HG03565 (cell line): ENCODE data around the gene ADSS2.

ENCODE experiments used
- ATAC-seq: cut with Tn5 transposase; IDR thresholded peaks from one replicate; pipeline ENCODE4 v1.9.1; 2021; ENCODE audit warnings: mild to moderate bottlenecking, moderate library complexity; ENCODE audit not compliant: unreplicated experiment

The ADSS2 gene

DNA sequence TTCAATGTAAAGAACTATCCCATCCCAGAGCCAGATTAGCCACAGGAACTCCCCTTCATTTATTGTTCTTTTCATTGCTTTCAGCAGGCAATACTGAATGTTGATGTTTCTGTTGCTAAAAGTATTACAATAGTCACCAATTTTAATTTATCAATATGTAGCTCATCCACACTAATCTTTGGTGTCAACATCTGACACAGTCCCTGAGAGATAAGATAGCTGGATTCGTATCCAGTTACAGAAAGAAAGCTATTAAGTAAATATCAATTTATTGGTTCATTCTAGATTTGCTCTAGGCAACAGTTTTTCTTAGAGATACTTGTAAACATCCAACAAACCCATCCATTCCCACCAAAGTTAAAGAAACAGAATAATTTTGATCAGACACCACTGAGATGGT, 4.7 kb downstream of the ADSS2 start:
- no peak for ATAC-seq

DNA sequence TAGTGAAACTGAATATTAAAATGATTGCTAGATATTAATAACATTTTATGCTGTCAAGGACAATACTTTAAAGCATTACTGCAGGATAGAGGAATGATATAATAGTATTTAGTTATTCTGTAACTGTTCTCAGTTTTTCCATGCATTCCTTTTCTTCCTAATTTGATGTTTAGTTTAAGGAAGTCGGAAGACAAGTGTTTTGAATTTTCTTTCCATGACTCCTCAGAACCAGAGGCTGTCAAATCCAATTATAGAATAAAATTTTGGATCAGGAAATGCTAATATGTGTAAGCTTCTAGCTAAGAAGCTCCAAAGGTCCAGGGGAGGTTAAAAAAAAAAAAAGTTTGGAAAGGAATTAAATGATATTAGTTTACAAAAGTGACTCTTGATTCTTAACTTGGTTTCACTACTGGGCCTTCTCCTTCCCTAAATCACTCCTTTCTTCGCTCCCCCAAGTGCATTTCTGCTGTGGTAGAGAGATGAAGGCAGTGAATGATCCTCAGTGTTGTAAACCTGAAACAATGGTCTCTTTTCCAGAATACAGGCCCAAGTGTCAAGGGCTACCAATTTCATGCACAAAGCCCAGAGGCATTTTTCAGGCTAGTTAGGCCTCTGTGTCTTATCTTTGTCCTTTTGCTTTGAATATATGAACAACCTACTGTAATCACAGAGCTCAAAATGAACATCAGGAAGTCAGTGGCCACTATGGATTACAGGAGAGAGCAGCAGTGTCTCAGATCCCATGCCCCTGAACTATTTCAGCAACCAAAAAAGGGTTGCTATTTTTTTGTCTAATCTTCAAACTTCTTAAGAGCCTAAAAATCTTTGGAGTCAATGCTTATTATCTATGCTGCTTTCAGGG, 6.2 kb downstream of the ADSS2 start:
- no peak for ATAC-seq

DNA sequence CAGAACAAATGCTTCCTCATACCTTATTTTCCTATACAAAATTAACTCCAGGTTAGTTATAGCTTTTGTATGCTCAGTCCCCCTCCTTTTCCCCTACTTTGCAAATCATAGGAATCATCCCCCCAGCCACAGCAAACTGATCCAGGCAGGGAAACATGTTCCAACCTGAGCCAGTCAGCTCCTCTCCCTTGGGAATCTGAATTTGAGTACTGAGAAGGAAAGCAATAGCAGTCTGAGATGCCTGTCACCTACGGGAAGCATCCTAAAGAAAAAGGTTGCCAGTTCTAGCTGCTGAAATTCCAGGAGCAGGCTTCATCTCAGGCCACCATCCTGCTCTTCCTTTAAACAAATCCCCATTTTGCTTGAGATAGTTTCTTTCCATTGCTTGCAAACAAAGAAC, 6.9 kb downstream of the ADSS2 start:
- no peak for ATAC-seq

DNA sequence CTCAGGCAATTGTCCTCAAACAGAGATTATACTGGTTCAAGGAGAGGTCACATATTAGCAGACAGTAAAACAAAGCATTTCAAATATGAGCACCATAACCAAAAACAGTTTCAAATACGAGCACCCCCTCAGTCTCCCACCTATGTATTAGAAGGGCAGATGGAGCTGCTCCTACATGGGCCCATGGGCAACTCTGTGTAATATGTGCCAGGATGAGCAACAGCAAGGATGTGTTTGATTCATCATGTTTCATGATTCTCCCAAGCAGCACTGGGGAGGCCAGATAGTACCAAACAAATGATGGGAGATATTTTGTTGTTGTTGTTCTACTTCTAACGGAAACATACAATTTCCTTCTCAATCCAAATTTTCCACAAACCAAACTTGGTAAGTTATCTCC, 8.9 kb downstream of the ADSS2 start:
- ATAC-seq = no peak

DNA sequence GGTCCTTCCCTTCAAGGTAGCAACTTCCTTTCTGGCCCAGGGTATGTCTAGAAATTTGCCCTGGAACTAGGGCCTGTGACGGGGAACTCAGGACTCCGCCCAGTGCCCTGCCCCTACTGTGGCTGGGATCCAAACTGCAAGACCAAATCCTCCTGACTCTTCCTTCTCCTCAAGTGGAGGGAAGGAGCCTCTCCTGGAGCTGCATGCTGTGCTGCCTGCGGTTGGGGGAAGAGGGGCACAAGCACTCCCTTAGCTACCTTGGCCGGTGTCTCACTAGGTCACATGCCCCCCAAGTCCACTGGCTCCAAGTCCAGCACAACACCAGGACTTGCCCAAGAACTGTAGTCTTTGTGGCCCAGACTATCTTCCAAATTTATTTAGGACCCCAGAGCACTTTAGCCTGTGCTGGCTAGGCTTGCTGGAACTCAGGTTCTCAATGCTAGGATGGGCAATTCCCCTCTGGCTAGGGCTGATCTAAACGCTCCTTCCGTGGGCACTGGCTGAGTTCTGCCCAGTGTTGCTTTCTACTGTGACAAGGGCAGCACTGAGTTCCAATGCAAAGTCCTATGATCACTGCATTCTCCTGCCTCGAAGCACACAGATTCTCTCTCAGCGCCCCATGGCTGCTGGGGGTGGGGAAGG, 12.2 kb downstream of the ADSS2 start:
- no peak for ATAC-seq

DNA sequence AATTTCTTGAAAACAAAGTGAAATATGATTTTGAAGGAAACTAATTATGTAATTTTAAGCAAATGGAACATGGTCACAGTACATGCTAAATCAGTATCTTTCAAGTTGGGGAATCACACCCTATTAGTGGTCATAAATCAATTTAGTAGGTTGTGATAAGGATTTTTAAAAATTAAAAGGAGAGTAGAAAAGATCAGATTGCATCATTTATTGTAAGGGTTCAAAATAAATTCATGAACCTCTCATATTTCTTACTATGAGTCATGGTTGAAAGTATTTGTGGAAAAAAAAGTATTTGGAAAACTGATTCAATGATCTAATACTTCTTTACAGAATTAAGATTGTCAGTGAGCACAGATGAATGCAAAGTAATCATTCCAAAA, 14.6 kb downstream of the ADSS2 start:
- no peak for ATAC-seq

DNA sequence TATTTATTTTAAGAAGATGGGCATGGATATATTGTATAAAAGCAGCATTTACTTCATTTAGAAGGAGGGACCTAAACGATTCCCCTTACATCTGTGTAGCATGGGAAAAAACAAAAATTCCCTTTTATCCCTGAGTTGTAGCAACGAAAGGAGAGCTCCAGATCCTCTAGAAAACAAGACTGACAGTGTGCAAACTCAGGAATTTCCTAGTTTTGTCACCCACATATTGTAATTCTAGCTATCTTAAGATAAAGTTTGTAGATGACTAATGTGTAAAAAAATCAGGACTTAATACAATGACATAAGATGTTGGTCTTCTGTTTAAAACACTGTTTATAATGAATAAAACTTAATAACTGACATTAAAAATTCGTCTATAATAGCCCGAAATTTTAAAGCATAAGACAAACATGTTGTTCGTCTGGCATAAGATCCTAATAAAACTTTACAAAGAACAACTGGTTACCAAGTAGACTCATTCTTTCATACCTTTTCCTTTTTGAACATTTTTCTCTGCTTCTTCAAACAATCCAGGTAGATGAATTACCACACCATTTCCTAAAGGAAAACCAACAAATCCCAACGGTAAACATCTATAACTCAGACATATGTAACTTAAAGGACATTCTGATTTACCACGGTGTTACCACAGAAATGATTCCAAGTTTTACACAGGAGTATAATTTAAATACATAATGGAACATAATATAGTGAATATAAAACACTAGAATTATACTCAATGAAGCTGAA, 15.2 kb downstream of the ADSS2 start:
- ATAC-seq = no peak

DNA sequence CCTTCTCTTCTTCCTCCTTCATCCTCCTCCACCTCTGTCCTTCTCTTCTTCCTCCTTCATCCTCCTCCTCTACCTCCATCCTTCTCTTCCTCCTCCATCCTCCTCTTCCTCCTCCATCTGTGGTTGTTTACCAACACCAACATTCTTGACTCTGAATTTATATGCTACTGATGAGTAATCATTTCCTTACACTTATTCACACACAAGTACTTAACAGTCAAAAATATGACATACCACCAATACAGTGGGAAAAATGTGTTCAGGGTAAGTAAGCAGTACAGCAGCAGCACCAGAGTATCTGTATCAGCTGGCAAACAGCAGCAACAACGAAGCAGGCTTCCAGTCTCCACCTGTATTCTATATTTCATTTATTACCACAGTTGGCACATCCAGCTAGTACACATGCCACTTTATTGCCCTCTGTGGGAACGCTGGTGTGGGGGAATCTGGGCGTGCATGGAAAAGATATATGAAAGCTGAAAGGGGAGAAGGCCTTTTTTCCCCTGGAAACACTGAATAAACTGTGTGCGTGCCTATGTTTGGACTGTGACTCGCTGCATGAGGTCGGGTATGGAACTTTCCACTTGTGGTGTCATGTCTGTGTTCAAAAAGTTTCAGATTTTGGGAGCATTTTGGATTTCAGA, 16.0 kb downstream of the ADSS2 start:
- ATAC-seq = no peak

DNA sequence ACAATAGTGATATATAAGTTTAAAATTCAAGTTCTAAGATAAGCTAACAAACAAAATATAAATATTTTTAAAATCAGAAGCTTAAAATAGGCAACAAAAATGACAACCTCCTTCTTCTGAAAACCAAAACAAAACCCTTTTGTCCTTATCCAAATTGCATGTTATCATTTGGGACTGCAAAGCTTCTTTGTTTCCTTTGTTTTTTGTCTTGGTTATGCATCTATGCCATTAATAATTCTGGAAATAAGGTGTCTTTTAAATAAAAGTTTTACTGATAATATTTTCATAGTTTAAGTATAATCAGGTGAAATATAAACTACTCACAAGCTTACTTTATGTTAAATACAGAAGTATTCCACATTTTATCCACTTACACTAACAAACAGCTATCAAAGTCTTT, 20.5 kb downstream of the ADSS2 start:
- no peak for ATAC-seq

DNA sequence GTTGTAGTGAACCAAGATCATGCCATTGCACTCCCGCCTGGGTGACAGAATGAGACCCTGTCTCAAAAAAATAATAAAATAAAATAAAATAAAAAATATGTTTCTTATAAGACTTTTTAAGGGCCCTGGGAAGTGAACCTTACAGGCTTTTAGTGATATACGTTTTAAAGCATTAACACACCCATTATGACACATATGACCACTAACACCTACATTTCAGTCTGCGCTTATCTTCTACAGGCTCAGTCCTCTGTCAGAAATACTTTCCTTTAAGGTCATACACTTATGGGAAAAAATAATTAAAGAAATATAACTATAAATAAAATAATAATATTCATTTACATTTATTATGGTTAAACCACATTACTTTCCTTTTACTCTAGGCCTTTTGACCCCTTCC, 21.9 kb downstream of the ADSS2 start:
- no peak for ATAC-seq

DNA sequence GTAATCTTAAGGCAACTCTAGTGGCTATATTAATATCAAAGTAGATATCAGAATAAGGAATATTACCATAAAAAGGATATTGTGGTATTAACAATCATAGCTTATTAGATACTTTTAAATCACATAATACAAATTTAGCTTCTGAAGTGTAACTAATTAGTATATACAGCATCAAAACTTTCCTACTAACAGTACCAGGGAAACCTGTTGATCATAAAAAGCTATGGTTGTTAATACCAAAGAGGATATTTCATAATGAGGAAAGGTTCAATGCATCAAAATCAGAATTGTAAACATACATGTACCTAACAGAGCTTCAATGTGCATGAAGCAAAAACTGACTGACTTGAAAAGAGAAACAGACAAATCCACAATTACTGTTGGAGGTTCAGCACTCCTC, 24.1 kb downstream of the ADSS2 start:
- no peak for ATAC-seq

DNA sequence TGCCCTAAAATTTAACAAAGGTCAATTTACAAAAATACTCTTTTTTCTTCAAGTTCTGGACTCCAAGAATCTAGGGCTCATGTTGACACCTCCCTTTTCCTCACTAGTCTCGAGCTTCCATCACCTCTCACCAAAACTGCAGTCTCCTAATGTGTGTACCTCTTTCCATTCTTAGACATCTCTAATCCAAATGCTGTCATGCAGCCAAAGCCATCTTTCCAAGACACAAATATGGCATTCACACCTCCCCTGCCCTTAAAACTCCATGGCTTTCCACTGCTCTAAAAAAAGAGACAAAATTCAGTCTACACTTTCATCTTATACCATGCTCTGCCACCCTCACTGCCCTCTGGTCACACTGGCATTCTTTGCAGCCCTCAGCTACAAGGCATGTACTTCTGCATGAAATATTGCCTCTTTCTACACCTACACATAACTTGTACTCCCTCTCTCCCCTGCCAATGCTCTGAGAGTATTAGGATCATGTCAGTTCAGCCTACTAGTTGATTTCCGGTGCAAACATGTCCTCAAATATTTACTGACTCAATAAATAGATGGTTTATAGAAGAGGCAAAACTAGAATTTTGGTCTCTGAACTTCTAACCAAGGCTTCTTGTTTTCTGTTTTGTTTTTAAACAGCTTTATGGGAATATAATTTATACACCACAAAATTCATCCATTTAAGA, 26.9 kb downstream of the ADSS2 start:
- ATAC-seq = no peak

DNA sequence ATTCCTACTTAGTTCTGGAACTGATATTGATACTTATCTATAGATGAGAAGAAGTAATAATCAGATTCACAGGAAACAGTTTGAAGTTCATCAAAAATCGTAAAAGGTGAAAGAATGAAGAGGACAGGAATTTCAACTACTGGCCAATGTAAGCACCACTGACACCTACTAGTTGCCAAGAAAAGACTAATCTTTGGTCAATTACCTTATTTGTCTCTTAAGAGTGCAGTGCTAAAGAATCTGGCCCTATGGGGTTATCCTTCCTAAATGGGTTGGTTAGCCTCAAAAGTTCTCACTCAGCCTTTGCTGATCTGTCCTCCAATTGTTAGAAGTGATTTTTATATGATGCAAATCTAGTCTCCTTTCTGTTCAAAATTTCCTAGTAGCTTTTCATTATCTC, 29.5 kb downstream of the ADSS2 start:
- no peak for ATAC-seq

DNA sequence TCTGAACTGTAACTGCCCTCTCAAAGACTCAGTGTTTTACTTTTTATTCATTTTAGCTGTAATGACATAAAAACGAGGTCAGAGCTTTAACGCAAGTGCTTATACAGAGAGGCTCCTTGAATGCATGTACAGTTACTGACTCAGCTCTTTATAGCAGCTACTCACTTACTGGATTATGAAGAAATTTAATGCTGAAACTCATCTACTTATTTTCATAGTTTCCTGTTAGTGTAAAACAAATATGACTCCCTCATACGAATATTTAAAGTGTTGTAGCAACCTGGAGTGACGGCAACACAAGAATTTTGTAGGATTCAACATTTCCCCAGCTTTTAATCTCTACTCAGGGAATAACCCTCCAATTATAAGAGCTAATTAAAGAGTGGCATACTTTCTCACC, 32.7 kb downstream of the ADSS2 start:
- ATAC-seq = no peak

DNA sequence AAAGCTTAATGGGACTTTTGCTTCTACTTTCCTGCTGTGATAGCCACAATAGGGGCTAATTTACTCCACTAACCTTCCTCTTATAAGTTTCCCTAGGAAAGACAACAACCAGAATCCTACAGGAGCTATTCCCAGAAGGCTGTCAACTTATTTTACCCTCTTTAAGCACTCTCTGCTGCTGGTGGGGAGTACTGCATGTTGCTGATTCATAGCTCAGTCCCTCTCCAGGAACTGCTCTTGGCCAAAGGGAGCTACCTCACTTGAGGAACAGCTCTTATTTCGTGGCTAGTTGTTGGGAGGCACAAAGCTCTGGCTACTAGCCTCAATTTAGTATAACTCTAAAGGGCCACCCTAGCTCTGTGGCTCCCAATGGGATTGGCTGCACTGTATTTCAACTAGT, 37.2 kb downstream of the ADSS2 start:
- no peak for ATAC-seq

DNA sequence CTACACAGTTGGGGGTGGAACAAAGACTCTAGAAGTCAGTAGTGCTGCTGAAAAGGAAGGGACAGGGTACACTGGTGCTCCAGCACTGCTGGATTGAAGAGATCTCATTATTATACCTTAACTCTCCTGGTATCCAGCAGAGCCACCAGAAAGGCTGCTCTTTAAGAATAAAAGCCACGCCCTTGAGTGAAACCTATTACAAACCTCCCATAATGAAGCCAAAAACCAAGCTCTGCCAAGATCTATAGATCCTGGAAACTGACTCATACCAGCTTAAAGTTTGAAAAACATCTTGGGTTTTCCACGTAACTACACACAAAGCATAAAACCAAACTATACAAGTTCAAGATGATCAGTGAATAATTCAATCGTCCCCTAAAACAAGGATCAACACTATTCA, 38.0 kb downstream of the ADSS2 start:
- ATAC-seq = no peak

DNA sequence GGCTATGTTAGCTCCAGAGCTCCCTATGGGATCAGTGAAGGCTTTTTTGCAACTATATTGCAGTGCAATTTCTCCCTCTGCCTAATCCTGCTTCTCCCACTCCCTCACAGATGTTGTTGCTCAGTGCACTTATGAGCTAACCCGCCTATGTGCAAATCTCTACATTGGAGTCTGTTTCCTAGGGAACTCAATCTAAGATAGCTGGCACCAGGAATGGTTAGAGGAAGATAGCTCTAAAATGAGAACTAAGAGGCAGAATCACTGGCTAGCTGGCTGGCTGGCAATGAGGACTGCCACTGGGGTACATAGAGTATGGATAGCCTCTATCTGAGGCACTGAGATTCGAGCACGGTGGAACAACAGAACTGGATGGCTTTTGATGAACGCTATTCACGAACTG, 39.5 kb downstream of the ADSS2 start:
- ATAC-seq = no peak

DNA sequence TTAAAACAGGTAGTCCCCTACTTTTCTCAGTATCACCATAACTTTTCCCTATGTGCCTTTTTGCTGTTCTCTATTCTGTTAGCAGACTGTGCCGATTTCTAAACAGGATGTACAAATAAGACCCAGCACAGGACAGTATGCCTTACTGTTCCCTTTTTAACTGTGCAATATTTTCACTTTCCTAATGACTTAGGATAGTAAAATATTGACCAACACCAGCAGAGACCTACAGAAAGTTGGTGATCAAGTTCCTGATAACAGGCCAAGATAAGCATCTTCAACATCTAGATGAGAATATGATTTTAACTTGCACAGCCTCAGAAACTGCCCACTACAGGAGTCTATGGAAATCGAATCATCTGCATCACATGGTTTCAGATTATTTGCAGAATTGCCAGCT, 42.0 kb downstream of the ADSS2 start:
- ATAC-seq = peak; percentile 71

DNA sequence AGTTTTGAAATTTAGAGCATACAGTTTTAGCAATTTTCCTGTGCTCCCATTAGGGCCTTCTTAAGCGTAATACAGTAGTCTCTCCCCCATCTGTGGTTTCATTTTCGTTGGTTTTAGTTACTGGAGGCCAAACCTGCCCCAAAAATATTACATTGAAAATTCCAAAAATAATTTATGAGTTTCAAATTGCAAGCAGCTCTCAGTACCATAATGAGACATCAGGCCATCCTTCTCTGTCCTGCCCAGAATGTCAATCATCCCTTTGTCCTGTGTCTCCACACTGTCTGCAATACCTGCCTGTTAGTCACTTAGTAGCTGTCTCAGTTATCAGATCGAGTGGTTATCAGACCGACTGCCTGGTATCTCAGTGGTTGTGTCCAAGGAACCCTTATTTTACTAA, 45.4 kb downstream of the ADSS2 start:
- peak; percentile 82 for ATAC-seq

DNA sequence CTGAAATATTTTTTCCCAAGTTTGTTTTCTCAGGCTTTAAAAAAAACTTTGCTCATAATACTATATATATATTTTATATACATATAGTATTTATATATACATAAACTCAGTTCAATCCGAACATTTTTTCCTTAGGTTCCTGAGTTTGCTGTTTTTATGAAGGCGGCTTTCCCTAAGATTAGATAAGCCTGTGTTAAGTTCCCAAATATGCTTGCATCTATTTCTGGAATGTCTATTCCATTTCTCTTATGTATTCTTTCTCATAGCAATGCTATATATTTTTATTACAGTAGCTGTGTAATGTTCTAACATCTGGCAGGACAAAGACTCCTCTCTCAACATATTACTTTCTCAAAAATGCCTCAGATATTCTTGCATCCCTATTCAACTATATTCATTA, 45.9 kb downstream of the ADSS2 start:
- ATAC-seq = no peak

DNA sequence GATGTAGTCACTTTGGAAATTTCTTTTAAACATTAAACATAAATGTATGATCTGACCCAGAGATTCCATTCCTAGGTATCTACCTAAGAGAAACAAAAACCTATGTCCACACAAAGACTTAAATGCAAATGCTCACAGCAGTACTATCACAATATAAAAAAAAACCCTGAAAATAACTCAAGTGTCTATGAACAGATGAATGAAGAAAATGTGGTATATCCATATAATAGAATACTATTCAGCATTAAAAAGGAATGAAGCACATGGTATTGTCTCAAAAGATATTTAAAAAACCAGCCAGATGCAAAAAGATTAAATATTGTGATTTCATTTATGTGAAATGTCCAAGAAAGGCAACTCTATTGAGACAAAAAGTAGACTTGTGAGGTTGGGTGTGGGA, 48.3 kb downstream of the ADSS2 start:
- ATAC-seq = no peak
